Effector CD4-positive, alpha-beta T cell (primary cell): ENCODE measurements around the gene TMEM178B.

Source experiments
- DNase-seq: peaks from one replicate; pipeline ENCODE4 v3.0.0-alpha.2; 2020

The TMEM178B gene

DNA sequence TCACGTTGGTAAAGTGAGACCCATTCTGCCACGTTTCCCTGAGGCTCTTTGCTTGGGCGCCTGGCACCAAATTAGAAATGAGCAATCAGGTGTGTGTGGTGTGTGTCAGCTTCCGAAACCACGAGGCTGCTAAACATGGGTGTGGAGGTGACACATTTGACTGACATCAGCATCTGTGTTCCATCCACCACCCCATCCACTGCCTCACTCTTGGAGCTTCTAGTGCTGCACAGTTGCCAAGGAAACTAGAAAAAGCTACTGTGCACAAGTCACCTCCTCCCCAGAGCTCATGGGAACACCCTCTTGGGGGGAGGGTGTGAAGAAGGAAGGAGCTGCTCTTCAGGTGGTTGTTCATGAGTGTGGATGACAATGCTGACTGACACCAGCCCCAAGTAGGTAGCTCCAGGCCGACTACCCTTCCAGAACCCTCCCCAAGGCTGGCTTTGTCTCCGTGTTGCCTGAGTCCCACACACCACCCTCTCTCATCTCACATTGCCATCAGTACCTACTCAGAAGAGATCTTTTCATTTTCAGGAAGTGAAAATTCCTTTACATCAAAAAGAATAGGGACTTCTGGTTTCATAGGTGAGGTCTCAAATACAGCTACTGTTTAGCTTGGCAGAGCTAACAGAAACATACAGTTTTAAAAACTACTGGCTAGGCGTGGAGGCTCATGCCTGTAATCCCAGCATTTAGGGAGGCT is 152.2 kb downstream of the TMEM178B start:
- DNase-seq: no peak

DNA sequence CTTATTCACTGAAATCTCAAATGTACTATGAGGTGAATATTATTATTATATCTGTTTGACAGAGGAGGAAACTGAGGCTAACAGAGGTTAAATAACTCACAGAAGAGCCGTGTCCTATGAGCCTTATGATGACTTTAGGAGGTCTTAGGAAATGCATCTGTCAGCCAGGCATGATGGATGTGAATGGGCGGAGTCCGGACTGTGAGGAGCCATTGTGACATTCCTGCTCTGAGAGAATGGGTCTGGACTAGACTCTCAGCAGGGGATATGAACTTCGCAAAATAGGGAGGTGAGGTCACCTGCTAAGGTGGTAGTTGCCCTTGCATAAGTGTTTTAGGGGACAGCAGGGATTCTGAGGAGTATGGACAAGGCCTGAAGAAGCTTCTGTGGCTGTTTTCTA is 153.6 kb downstream of the TMEM178B start:
- no peak for DNase-seq

- DNase-seq: no peak
These were observed 154.6 kb downstream of the TMEM178B start for GRCh38 chr7:141228482-141228881.

DNA sequence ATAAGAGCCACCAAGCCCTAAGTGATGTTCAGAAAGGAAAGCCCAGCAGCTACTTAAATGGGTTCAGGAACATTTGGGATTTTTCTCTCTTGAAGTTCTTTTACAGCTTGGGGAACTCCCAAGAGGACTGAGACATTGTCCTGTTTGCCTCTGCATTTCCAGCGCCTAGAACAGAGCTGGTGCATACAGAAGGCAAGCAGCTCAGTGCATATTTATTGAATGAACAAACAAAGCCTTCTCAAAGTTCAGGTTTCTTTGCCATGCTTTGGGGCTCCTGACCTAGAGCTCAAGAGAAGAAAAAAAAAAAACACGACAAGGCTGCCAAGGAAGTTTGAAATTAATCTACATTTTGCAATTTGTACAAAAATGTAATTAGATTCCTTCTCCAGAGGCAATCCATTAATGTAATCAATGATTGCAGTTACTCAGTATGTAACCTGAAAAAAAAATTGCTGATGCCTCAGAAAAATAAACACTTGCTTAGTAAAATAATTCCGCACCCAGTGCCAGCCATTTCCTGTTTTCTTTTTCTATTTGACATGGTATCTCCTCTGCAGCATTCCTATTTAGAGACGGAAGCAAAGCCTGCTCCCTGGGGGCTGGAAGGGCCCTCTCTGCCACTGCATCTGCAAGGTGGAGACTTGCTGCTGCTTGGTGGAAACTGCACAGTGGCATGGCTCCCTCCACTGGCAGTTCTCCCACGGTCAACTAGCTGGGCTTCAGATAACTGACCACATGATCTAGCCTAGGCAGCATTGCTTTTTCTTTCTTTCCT is 157.3 kb downstream of the TMEM178B start:
- no peak for DNase-seq

DNA sequence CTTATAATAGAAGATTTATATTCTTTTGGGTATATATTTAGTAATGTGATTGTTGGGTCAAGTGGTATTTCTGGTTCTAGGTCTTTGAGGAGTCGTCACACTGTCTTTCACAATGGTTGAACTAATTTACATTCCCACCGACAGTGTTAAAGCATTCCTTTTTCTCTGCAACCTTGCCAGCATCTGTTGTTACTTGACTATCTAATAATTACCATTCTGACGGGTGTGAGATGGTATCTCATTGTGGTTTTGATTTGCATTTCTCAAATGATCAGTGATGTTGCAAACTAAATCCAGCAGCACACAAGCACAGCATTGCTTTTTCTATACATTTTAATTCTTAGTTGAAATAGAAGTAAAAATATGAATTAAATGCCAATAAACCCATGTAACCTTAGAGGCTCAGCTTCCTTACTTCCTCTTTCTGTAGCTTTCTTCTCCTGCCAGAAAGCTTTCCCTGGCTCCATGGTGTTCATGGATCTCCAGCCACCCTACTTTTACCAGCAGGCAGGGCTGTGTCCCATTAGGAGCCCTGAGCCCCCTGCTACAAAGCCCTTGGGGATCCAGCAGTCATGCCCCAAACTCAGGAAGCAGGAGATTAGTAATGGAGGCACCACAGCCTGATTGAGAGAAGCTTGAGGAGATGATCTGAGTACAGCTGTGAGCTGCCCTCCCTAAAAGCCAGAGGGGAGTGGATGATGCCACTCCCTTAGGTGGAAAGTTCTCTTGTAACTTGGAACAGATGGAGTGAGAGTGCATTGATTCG is 158.6 kb downstream of the TMEM178B start:
- DNase-seq: no peak

GRCh38 chr7:141234335-141235105 is 160.7 kb downstream of the TMEM178B start:
- no peak for DNase-seq

- DNase-seq: no peak
These were observed 161.8 kb downstream of the TMEM178B start for GRCh38 chr7:141235656-141236055.

DNA sequence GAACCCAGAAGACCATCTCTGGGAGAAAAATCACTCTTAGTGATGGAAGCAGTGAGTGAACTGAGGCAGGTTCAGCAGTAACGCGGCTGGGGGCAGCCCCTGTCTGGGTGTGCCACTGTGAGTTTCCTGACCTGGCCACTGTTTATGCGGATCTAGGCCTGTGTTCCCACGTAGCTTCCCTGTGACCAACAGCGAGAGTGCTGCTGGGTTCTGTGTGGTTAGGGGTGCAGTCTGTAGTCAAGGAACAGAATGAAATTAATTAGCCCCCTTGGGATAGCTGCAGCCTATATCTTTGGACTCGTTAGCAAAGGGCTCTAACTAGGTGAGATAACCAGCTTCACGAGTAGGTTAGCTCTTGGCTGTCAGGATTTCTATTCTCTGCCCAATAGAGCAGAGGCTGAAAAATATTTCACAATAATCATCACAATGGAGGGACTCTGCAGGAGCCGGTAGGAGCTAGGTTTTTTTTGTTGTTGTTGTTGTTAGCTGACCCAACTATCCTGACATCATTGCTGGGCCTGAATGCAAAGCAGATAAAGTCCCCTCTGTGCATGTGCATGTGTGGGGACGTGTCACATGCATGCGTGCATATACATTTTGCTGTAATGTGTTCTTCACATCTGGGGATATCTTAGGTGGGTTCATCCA is 164.9 kb downstream of the TMEM178B start:
- no peak for DNase-seq

DNA sequence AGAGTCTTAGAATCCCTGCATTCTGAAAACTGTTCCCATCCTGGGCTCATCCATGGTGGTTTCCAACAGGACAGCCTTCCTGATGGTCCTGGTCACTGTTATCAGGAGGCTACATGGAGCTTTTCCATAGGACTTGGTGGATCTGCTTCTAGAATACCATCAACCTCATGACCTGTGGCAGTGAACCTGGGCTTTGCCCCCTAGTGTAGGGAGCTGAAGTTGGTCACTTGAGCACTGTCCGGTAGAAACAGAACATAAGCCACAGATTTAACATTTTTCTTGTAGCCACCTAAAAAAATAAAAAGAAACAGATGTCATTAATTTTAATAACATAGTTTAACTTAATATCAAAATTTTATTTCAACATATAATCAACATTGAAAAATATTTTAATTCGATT is 165.8 kb downstream of the TMEM178B start:
- no peak for DNase-seq

DNA sequence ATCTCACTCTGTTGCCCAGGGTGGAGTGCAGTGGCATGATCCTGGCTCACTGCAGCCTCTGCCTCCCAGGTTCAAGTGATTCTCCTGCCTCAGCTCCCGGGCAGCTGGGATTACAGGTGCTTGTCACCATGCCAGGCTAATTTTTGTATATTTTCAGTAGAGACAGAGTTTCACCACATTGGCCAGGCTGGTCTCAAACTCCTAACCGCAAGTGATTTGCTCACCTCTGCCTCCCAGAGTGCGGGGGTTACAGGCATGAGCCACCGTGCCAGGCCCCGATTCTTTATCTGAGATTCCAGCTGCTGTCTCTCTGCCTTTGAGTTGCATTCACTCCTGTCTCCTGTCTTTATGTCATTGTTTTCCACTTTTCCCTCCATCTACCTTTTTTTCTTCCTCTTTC is 168.7 kb downstream of the TMEM178B start:
- DNase-seq: no peak

DNA sequence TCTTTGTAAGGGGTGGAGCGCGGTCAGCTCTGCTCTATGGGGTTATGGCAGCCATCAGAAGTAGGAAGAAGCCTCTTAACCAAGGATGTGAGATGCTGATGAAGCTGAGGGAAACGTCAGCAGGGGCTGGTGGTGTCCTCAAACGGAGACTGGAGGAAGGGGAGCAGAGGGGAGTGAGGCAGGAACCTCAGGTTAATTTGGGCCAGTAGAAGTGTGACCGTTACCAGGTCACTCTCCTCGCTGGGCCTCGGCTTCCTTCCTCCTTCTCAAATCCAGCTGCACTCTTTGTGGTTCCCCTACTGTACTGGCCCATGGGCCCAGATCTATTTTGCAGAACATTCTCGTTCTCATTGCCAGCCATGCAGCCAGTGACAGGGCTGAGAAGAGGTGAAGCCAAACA is 169.5 kb downstream of the TMEM178B start:
- DNase-seq: no peak

GRCh38 chr7:141244435-141244834 is 170.6 kb downstream of the TMEM178B start:
- no peak for DNase-seq

GRCh38 chr7:141246426-141246825 is 172.6 kb downstream of the TMEM178B start:
- no peak for DNase-seq

- DNase-seq: no peak
These were observed 177.3 kb downstream of the TMEM178B start for GRCh38 chr7:141251180-141251579.

DNA sequence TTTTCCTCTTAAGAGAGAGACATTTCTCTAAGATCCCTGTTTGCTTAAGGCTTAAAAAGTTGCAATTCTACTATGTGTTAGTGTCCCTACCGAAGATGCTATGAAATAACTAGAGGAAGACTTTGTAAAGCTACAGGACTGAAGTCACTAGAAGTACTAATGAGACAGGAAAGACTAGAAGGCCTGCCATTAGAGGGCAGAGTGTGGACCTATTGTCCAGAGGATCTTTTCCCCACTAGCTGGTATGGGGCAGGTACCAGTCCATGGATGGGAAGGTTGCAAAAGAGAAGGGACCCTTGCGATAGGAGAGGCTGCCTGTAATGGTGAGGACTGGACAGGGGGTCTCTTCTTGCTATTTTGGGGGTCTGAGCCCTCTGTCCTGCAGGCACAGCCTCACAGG is 178.1 kb downstream of the TMEM178B start:
- no peak for DNase-seq

DNA sequence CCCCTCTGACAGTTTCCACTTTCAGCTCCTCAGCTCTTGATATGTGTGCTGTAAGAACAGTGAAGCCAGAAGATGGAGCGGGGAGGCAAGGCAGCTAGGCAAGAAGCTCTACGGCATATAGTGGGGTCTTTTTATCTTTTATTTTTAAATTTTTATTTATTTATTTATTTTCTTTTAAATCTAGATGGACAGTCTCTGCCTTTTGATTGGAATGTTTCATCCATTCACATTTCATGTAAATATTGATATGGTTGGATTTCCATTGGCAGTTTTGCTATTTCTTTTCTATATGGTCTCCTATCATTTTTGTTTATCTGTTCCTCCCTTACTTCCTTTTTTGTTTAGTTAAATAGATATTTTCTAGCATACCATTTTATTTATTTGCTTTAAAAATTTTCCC is 183.7 kb downstream of the TMEM178B start:
- no peak for DNase-seq

- DNase-seq: no peak
These were observed 184.7 kb downstream of the TMEM178B start for GRCh38 chr7:141258559-141258958.

DNA sequence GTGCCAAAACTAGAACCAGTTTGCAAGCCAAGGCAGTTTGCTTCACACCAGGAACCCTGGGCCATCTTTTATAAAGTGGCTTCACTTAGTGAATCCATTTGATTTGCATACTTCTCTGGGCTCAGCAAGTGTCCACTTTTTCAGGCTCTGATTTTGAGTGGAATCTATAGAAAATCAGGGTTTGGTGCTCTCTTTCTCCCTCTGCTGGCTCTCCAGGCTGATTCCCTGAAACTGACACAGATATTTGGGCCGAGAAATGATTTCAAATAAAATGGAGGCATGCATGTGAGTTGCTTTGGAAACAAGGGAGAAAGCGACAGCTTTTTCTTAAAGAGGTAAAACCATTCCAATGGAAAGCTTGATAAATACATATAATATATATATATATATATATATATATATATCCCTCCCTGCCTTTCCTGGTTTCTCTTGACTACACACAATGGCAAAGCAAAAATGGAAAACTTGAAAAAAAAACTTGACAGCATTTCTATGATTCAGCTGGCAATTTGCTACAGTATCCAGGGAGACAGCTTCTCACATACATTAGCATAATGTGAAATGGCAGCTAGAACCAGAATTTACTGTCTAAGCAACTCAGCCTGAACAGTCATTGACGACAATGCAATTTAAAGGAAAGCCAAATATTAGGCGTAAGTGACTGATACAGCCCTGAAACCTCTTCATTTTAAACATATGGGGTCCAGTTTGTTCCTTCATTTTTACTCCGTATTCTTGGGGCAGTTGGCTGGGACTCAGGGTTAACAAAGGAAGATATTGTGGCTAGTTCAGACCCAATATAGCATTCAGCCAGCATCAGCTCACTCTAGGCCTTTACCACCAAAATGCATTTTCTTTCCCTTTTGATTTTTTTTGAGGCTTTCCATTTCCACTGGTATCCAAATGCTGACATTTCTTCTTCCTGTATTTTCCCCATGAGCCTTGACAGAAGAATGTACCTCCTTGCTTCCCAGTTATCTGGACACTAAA is 188.5 kb downstream of the TMEM178B start:
- DNase-seq: no peak

GRCh38 chr7:141263508-141263907 is 189.6 kb downstream of the TMEM178B start:
- no peak for DNase-seq

GRCh38 chr7:141263983-141264382 is 190.1 kb downstream of the TMEM178B start:
- no peak for DNase-seq

DNA sequence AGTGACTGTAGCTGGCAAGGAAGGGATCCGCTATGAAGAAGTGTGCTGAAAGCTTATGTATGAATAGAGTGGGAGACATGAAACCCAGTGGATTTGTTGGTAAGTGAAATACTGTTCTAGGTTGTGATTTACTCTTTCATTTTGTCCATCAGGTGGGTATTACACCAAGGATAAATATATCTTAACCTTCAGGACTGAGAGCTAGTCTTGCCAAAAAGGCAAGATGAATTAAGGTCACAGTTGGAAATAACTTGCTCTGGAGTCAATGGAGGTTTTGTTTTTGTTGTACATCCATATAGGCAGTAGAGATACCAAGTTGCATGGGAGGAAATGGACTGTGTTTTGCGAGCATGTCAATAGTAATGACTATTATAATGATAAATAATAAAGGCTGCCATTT is 190.6 kb downstream of the TMEM178B start:
- no peak for DNase-seq
